ENCODE measurements around the gene PNCK. TPM values are rescaled to one million over a fixed set of nuclear protein-coding genes. Genes with fewer than 3 reads are reported as not detected.

Gene PNCK
- total and polyA plus RNA-seq, 10 of the 15 experiments (the other 5 are each of a cell fraction or from before 2014, with no cell fraction given) = 0.21 to 0.67 (median 0.54) TPM; not detected in 7

DNA sequence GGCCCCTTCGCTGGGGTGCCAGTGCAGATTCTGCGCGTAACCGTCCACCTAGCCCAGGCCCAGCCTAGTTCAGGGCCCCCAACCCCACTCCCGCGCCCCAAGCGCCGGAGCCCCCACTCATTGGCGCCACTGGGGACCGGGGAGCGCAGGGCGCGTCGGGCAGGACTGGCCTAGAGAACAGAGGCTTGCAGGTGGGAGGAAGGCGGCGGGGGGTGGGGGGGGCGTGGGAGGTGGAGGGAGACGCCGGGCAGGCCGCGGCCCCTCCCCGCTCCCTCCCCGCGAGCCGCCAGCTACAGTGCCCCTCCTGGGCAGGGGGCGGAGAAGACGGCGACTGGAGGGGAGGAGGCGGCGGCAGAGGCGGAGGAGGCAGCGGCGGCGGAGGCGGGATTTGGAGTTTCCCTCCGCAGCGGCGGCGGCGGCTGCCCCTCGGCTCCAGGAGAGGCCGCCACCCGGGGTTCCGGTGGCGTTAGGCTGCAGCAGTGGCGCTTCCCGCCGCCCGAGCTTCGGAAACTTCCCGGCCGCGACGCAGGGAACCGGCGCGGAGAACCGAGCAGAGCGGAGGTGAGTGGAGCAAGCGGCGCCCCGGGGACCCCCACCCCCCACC, 31.5 kb downstream of the PNCK start:
- SMC1A ChIA-PET (ENCODE audit: uncharacterized antibody, unreplicated experiment) = no interaction called here
- CTCF ChIA-PET = interaction anchor here (0.9 kb wide), 1 partner anchor 103 kb away, joined by 3 read pairs; no protein-coding TSS in a partner anchor
- WGBS (ENCODE audit: insufficient coverage, insufficient replicate concordance, low lambda C conversion rate, missing lambda C conversion rate) = 43% methylated on average over 31 of the region's 62 CpGs
- no peak overlapping the region for H3K4me2 ChIP-seq (ENCODE audit: control insufficient read depth, insufficient read depth)
- no peak for DNase-seq (ENCODE audit: low read depth, low spot score)
- FAIRE-seq = no peak
- H3K4me1 ChIP-seq (ENCODE audit: control insufficient read depth, insufficient read depth, low read length) = no peaks in the 10 kb centered on the region
- peaks cover 0 to 3% of the 10 kb centered on the region in 2 experiments; a peak in 3 of 4 replicates for H3K27me3 ChIP-seq (replicated peaks in 1 of 2; ENCODE audit: control insufficient read depth in 2 of 2, insufficient read depth in 2 of 2, low read length in 1 of 2)
- intact Hi-C loops (cut with micrococcal nuclease; ENCODE audit: unreplicated experiment) = no loop called here
- ATAC-seq = no peak
- H3K4me3 ChIP-seq = no peak overlapping the region
- RAD21 ChIA-PET (ENCODE audit: unreplicated experiment) = no interaction called here
- BruUV-seq (replicated peaks) = no TSS peak
- no peak for TF ChIP-seq RBBP5 (conservative IDR thresholded peaks at IDR 0.05)
- no peak overlapping the region for H3K27ac ChIP-seq (ENCODE audit: control insufficient read depth, insufficient read depth)
- POLR2A ChIA-PET = no interaction called here
- no peak overlapping the region for H2AFZ ChIP-seq (ENCODE audit: control insufficient read depth, low read depth, low read length)
- H3K9ac ChIP-seq (ENCODE audit: control insufficient read depth, insufficient read depth, low read length) = no peak overlapping the region
- H4K20me1 ChIP-seq (ENCODE audit: control insufficient read depth, insufficient read depth) = no peaks in the 10 kb centered on the region
- H3K79me2 ChIP-seq (ENCODE audit: control insufficient read depth, insufficient read depth, low read length) = no peaks in the 10 kb centered on the region
- H3K9me3 ChIP-seq (replicated peaks; ENCODE audit: control insufficient read depth, insufficient read depth, low read length) = no peaks in the 10 kb centered on the region; the same call in 2 of the 3 replicates
- in situ Hi-C loops (cut with MboI) = no loop called here
- H3K36me3 ChIP-seq (ENCODE audit: control insufficient read depth in 2 of 2, insufficient read depth in 2 of 2, low read length in 1 of 2) = no peaks in the 10 kb centered on the region

DNA sequence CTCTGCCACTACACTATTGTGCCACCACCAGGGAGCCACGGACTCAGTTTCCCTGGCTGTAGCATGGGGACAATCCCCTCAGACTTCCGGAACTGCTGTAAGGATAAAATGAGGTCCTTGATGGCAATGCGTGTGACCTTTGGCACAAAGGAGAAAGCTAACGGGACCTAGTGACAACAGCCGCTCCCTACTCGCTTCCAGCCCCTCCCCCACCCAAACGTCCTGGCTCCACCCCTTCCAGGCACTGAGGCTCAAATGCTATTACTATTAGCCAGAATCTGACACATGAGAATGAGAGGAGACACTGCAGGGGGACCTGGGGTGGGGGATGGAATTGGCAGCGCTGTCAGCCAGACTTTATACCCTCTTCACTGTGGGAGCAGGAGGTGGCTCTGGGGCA, 32.0 kb downstream of the PNCK start:
- no peaks in the 10 kb centered on the region; the same call in 2 of the 3 replicates for H3K9me3 ChIP-seq (replicated peaks; ENCODE audit: control insufficient read depth, insufficient read depth, low read length)
- H3K4me1 ChIP-seq (ENCODE audit: control insufficient read depth, insufficient read depth, low read length) = no peaks in the 10 kb centered on the region
- ChIA-PET CTCF (no interaction called here), RAD21 (ENCODE audit: unreplicated experiment) (no interaction called here), POLR2A (no interaction called here), SMC1A (ENCODE audit: uncharacterized antibody, unreplicated experiment) (no interaction called here)
- intact Hi-C loops (cut with micrococcal nuclease; ENCODE audit: unreplicated experiment) = no loop called here
- H2AFZ ChIP-seq (ENCODE audit: control insufficient read depth, low read depth, low read length) = no peak overlapping the region
- no peak overlapping the region for H3K4me3 ChIP-seq
- H3K79me2 ChIP-seq (ENCODE audit: control insufficient read depth, insufficient read depth, low read length) = no peaks in the 10 kb centered on the region
- no peaks in the 10 kb centered on the region for H4K20me1 ChIP-seq (ENCODE audit: control insufficient read depth, insufficient read depth)
- H3K27me3 ChIP-seq (replicated peaks in 1 of 2; ENCODE audit: control insufficient read depth in 2 of 2, insufficient read depth in 2 of 2, low read length in 1 of 2) = peaks cover 0 to 3% of the 10 kb centered on the region in 2 experiments; a peak in 3 of 4 replicates
- WGBS (ENCODE audit: insufficient coverage, insufficient replicate concordance, low lambda C conversion rate, missing lambda C conversion rate) = 35% methylated on average over 8 of the region's 8 CpGs
- ATAC-seq (no peak), FAIRE-seq (no peak), DNase-seq (ENCODE audit: low read depth, low spot score) (no peak)
- H3K36me3 ChIP-seq (ENCODE audit: control insufficient read depth in 2 of 2, insufficient read depth in 2 of 2, low read length in 1 of 2) = no peaks in the 10 kb centered on the region
- no TSS peak for BruUV-seq (replicated peaks)
- no peak overlapping the region for H3K9ac ChIP-seq (ENCODE audit: control insufficient read depth, insufficient read depth, low read length)
- H3K4me2 ChIP-seq (ENCODE audit: control insufficient read depth, insufficient read depth) = no peak overlapping the region
- in situ Hi-C loops (cut with MboI) = no loop called here
- no peak overlapping the region for H3K27ac ChIP-seq (ENCODE audit: control insufficient read depth, insufficient read depth)
- TF ChIP-seq WRNIP1 (IDR thresholded peaks at IDR 0.05; ENCODE audit: borderline replicate concordance, low read depth, low read length) = no peak
- no peak for TF ChIP-seq SIN3A (IDR thresholded peaks at IDR 0.05; ENCODE audit: low read depth, low read length)
- TF ChIP-seq NFYB (IDR thresholded peaks at IDR 0.05; ENCODE audit: insufficient read depth, low read depth, low read length) = no peak
- TF ChIP-seq TARDBP (IDR thresholded peaks at IDR 0.05; ENCODE audit: borderline replicate concordance) = no peak
- TF ChIP-seq CHD2 (IDR thresholded peaks at IDR 0.05; ENCODE audit: borderline replicate concordance, low read depth, low read length) = no peak
- TF ChIP-seq, protein P1, sequence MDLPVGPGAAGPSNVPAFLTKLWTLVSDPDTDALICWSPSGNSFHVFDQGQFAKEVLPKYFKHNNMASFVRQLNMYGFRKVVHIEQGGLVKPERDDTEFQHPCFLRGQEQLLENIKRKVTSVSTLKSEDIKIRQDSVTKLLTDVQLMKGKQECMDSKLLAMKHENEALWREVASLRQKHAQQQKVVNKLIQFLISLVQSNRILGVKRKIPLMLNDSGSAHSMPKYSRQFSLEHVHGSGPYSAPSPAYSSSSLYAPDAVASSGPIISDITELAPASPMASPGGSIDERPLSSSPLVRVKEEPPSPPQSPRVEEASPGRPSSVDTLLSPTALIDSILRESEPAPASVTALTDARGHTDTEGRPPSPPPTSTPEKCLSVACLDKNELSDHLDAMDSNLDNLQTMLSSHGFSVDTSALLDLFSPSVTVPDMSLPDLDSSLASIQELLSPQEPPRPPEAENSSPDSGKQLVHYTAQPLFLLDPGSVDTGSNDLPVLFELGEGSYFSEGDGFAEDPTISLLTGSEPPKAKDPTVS (IDR thresholded peaks at IDR 0.05; ENCODE audit: low read depth, low read length) = no peak
- no peak for TF ChIP-seq GATAD2B (conservative IDR thresholded peaks at IDR 0.05; ENCODE audit: low read depth)
- TF ChIP-seq, protein P2, sequence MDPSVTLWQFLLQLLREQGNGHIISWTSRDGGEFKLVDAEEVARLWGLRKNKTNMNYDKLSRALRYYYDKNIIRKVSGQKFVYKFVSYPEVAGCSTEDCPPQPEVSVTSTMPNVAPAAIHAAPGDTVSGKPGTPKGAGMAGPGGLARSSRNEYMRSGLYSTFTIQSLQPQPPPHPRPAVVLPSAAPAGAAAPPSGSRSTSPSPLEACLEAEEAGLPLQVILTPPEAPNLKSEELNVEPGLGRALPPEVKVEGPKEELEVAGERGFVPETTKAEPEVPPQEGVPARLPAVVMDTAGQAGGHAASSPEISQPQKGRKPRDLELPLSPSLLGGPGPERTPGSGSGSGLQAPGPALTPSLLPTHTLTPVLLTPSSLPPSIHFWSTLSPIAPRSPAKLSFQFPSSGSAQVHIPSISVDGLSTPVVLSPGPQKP (IDR thresholded peaks at IDR 0.05; ENCODE audit: low read depth, low read length) = no peak
- no peak for TF ChIP-seq BACH1 (IDR thresholded peaks at IDR 0.05; ENCODE audit: borderline replicate concordance)
- TF ChIP-seq SMAD5 (IDR thresholded peaks at IDR 0.05; ENCODE audit: low read depth) = no peak
- no peak for TF ChIP-seq POLR2AphosphoS2 (IDR thresholded peaks at IDR 0.05; ENCODE audit: low read depth, low read length)
- no peak for TF ChIP-seq HCFC1 (IDR thresholded peaks at IDR 0.05; ENCODE audit: low read length)
- TF ChIP-seq MEF2A (IDR thresholded peaks at IDR 0.05; ENCODE audit: insufficient read depth, low read depth, low read length) = no peak
- TF ChIP-seq YBX1 (IDR thresholded peaks at IDR 0.05) = no peak
- TF ChIP-seq, protein P3, sequence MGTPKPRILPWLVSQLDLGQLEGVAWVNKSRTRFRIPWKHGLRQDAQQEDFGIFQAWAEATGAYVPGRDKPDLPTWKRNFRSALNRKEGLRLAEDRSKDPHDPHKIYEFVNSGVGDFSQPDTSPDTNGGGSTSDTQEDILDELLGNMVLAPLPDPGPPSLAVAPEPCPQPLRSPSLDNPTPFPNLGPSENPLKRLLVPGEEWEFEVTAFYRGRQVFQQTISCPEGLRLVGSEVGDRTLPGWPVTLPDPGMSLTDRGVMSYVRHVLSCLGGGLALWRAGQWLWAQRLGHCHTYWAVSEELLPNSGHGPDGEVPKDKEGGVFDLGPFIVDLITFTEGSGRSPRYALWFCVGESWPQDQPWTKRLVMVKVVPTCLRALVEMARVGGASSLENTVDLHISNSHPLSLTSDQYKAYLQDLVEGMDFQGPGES (IDR thresholded peaks at IDR 0.05) = no peak
